Loucy (cell line): ENCODE data around the gene TNS3.

Experiments
- H2AFZ ChIP-seq: fragments of 200-600 bp; sonication (generic); 2 replicates; pipeline ENCODE4 v1.6.0; 2016; ENCODE audit warnings: antibody characterized with exemption, mild to moderate bottlenecking, low read length, moderate library complexity
- H3F3A ChIP-seq: fragments of 200-600 bp; 2 replicates; pipeline ENCODE4 v1.6.0; 2016; ENCODE audit warnings: antibody characterized with exemption, low read depth, mild to moderate bottlenecking
- H3K27me3 ChIP-seq: fragments of 200-600 bp; sonication (generic); 2 replicates; pipeline ENCODE4 v1.6.1; 2014; ENCODE audit warnings: low read length, mild to moderate bottlenecking; ENCODE audit not compliant: insufficient read depth, poor library complexity, severe bottlenecking
- H3K36me3 ChIP-seq: fragments of 200-600 bp; sonication (generic); 2 replicates; pipeline ENCODE4 v1.6.1; 2016; ENCODE audit warnings: low read length; ENCODE audit not compliant: insufficient read depth
- H3K4me1 ChIP-seq: fragments of 200-600 bp; sonication (generic); 2 replicates; pipeline ENCODE4 v1.5.1; 2014; ENCODE audit warnings: low read length, mild to moderate bottlenecking; ENCODE audit not compliant: insufficient read depth, poor library complexity, severe bottlenecking
- H3K4me2 ChIP-seq: fragments of 200-600 bp; sonication (generic); 2 replicates; pipeline ENCODE4 v1.6.0; 2014; ENCODE audit warnings: antibody characterized with exemption, low read length, low read depth, mild to moderate bottlenecking; ENCODE audit not compliant: poor library complexity, severe bottlenecking
- H3K4me3 ChIP-seq: fragments of 200-600 bp; sonication (generic); 2 replicates; pipeline ENCODE4 v1.5.1; 2014; ENCODE audit warnings: low read length, mild to moderate bottlenecking, mixed read lengths; ENCODE audit not compliant: poor library complexity, severe bottlenecking
- H3K79me2 ChIP-seq: fragments of 200-600 bp; sonication (generic); 2 replicates; pipeline ENCODE4 v1.6.1; 2014; ENCODE audit warnings: low read length; ENCODE audit not compliant: insufficient read depth
- H3K9ac ChIP-seq: fragments of 200-600 bp; sonication (generic); 2 replicates; pipeline ENCODE4 v1.6.0; 2014; ENCODE audit warnings: mild to moderate bottlenecking, low read depth, low read length, moderate library complexity; ENCODE audit not compliant: poor library complexity, severe bottlenecking
- H3K9me2 ChIP-seq: fragments of 200-600 bp; sonication (generic); replicated peaks from 2 replicates; pipeline ENCODE4 v1.6.1; 2016; ENCODE audit warnings: low read depth, low read length, mixed read lengths
- H3K9me3 ChIP-seq: fragments of 200-600 bp; sonication (generic); 2 replicates; pipeline ENCODE4 v1.6.1; 2014; ENCODE audit warnings: mild to moderate bottlenecking, antibody characterized with exemption, low read length, low read depth; ENCODE audit not compliant: insufficient read depth
- H4K20me1 ChIP-seq: fragments of 200-600 bp; sonication (generic); 2 replicates; pipeline ENCODE4 v1.6.0; 2014; ENCODE audit warnings: antibody characterized with exemption, low read length, mild to moderate bottlenecking; ENCODE audit not compliant: insufficient read depth, poor library complexity, severe bottlenecking
- EZH2phosphoT487 ChIP-seq: fragments of 200-600 bp; IDR thresholded peaks from 2 replicates; pipeline ENCODE4 v1.6.1; 2018; ENCODE audit warnings: antibody characterized with exemption, mild to moderate bottlenecking, moderate library complexity, borderline replicate concordance
- TF ChIP-seq, protein P1 (sequence below): fragments of 200-600 bp; sonication (generic); conservative IDR thresholded peaks from 2 replicates; pipeline ENCODE4 v1.5.1; 2014; ENCODE audit warnings: mild to moderate bottlenecking, antibody characterized with exemption, low read length

Gene TNS3

GRCh38 chr7:47337531-47337930, 244.4 kb downstream of the TNS3 start:
- Histone ChIP-seq H4K20me1 (no peaks in the 10 kb centered on the region), H3F3A (no peaks in the 10 kb centered on the region)

DNA sequence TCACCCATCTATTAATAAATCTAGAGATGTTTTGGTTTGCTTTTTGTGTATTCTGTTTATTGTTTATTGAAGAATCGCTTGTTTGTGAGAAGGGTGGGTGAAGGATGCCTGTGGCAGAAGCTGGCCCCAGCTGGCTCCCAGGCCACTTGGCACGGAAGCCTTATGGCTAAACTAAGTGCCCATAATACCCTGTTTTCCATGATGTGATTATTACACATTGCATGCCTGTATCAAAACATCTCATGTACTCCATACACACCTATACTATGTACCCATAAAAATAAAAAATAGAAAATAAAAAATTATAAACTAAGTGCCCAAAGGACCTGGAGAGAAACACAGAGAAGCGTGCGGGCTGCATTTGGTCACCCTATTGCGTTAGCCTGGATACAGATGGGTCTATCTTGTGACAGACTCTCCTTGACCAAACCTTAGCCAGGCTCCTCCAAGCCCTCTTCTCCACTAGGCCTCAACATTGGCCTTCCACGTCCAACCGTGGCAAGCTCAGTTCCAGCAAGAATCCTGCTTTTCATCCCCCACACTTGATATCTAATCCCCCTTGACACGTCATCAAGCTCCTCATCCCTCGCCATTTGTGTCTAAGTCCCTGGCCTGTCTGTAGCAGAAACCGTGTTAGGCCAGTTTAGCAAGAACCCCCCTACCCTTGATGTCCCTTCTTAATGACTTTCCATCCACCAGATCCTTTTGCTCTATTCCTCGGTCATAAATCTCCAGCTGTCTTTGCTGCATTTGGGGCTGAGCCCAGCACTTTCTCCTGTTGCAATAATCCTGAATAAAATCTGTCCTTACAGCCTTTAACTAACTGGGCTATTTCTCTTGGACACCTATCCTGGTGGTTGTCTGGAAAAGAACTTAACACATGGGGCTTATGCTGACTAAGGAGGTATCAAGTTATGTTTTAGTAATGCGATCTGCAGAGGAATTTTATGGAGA, 245.2 kb downstream of the TNS3 start:
- Histone ChIP-seq H3K36me3 (no peaks in the 10 kb centered on the region), H3K9me3 (no peaks in the 10 kb centered on the region; the same call in 1 of the 2 replicates), H3F3A (no peaks in the 10 kb centered on the region), H3K4me3 (no peak overlapping the region), H2AFZ (no peak overlapping the region), H3K27me3 (no peaks in the 10 kb centered on the region), H3K4me2 (no peak overlapping the region), H3K9me2 (no peaks in the 10 kb centered on the region), H3K4me1 (no peaks in the 10 kb centered on the region), H3K9ac (no peak overlapping the region), H4K20me1 (no peaks in the 10 kb centered on the region), H3K79me2 (no peaks in the 10 kb centered on the region)
- TF ChIP-seq EZH2phosphoT487 = no peak
- TF ChIP-seq, protein P1, sequence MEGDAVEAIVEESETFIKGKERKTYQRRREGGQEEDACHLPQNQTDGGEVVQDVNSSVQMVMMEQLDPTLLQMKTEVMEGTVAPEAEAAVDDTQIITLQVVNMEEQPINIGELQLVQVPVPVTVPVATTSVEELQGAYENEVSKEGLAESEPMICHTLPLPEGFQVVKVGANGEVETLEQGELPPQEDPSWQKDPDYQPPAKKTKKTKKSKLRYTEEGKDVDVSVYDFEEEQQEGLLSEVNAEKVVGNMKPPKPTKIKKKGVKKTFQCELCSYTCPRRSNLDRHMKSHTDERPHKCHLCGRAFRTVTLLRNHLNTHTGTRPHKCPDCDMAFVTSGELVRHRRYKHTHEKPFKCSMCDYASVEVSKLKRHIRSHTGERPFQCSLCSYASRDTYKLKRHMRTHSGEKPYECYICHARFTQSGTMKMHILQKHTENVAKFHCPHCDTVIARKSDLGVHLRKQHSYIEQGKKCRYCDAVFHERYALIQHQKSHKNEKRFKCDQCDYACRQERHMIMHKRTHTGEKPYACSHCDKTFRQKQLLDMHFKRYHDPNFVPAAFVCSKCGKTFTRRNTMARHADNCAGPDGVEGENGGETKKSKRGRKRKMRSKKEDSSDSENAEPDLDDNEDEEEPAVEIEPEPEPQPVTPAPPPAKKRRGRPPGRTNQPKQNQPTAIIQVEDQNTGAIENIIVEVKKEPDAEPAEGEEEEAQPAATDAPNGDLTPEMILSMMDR = no peak

More at GRCh38 chr7:47337531-47337930, 244.4 kb downstream of the TNS3 start:
- TF ChIP-seq, protein P1 = no peak
- TF ChIP-seq EZH2phosphoT487 = no peak
- H3K9me2 ChIP-seq = no peaks in the 10 kb centered on the region
- no peak overlapping the region for H3K4me3 ChIP-seq
- no peaks in the 10 kb centered on the region; the same call in 1 of the 2 replicates for H3K9me3 ChIP-seq
- no peaks in the 10 kb centered on the region for H3K27me3 ChIP-seq
- no peaks in the 10 kb centered on the region for H3K36me3 ChIP-seq
- no peak overlapping the region for H3K9ac ChIP-seq
- H3K4me1 ChIP-seq = no peaks in the 10 kb centered on the region
- H2AFZ ChIP-seq = no peak overlapping the region
- no peak overlapping the region for H3K4me2 ChIP-seq
- no peaks in the 10 kb centered on the region for H3K79me2 ChIP-seq

GRCh38 chr7:47335557-47336471, 246.1 kb downstream of the TNS3 start:
- H3K4me2 ChIP-seq = no peak overlapping the region
- H3K9me3 ChIP-seq = no peaks in the 10 kb centered on the region; the same call in 1 of the 2 replicates
- no peak overlapping the region for H2AFZ ChIP-seq
- no peaks in the 10 kb centered on the region for H3K27me3 ChIP-seq
- H3K9me2 ChIP-seq = no peaks in the 10 kb centered on the region
- no peaks in the 10 kb centered on the region for H3K4me1 ChIP-seq
- TF ChIP-seq, protein P1 = no peak
- no peak for TF ChIP-seq EZH2phosphoT487
- no peaks in the 10 kb centered on the region for H4K20me1 ChIP-seq
- H3K4me3 ChIP-seq = no peak overlapping the region
- no peak overlapping the region for H3K9ac ChIP-seq
- no peaks in the 10 kb centered on the region for H3K36me3 ChIP-seq
- H3F3A ChIP-seq = no peaks in the 10 kb centered on the region
- no peaks in the 10 kb centered on the region for H3K79me2 ChIP-seq
